GM18867 (cell line): ENCODE data around the gene YARS1.

Experiments used
- ATAC-seq: cut with Tn5 transposase; IDR thresholded peaks from one replicate; pipeline ENCODE4 v1.9.1; 2021; ENCODE audit warnings: mild to moderate bottlenecking, moderate library complexity; ENCODE audit not compliant: unreplicated experiment

The YARS1 gene

DNA sequence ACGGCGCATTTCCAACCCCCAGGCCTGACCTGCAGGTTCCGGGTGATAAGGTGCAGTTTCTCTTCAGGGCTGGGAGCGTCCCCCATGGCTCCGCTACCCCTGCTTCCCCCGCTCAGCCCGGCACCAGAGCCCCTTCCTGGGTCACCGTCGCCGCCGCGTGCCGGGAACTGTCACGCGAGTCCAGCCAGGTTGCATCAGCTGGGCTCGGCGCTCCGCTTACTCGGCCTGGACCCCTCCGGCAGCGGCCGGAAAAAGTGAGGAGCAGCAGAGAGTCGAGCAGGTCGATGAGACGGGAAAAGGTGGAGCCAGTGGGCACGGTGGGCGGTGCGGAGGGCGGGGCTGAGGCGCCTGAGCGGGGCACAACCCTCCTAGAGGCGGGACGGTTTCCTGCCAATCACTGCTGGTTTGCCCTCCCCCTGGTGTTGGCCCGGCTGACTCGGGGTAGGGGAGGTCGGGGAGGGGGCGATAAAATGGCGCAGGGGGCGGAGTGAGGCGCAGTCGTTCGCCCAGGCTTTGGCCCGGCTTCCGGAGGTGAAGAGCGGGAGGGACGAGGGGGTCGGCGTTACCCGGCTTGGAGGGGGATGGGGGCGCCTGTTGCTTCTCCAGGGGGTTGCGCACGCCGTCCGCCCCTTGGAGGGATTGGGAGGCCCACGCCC, at the start of gene YARS1, which contains the start of gene S100PBP:
Gene YARS1, minus strand, starts transcription at position 200 of the 656 bp plus-strand sequence. Its CDS starts 114 bp downstream, at position 86.
Gene S100PBP, plus strand, starts transcription at position 495 of the 656 bp plus-strand sequence. CDS start 8,447 bp downstream, outside the sequence.
- peak; percentile 81 for ATAC-seq

DNA sequence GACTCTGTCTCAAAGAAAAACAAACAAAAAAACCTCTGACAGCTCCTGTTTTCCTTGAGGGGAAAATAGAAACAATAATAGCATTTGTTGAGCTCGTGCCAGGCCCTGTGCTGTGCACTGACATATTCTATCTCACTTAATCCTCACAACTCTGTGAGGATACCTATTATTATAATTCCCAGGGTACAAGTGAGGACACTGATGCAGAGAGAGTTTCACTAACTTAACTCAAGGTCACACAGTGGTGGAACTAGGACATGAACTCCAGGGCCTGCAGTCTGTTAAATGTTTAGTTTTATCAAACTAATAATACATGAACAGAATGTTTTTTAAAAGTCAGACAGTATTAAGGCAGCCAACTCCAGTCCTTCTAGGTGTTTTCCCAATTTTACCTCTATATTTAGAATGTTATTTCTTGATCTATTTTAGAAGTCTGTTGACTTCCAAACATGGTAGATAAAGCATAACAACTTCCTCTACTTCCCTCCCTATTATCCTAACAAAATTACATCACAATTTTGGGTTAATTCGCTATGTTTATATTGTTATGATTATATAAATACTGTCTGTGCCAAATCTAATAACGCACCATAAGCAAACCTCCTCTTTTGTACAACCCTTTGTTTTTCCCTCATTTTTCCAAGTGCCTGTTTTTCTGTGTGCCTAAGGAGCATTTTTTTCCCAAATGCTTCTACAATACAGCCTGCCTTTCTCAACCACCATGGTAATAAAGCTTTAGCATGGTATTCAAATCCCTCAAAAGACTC, 48.7 kb upstream of the YARS1 start:
- no peak for ATAC-seq

DNA sequence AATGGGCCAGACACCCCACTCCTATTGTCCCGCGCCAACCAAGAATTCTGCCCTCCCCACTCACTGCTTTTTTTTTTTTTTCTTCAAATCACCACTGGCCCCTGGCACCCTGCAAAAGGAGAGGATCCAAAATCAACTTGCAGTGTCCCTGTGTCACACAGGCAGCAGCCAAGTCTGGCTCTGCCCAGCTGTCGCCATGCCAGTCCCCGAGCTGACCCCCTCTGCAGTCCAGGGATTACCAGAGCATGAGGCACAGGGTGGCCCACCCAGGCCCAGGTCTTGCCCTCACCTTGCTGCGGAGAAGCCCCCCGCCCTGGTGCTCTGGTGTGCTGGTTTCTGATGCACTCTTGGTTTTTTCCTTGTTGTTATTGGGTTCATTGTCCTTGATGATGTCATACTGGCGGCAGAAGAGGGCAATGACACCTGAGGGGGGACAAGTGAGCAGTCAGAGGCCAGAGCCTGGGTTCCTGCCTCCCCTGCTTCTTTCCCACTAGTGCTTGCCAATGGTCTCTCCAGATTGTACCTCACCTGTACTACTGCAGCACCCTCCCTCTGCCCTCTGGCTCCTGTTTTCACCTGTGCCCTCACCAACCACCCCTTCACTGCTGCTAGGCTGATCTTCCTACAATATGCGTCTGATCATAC, 47.3 kb upstream of the YARS1 start:
- ATAC-seq: no peak

DNA sequence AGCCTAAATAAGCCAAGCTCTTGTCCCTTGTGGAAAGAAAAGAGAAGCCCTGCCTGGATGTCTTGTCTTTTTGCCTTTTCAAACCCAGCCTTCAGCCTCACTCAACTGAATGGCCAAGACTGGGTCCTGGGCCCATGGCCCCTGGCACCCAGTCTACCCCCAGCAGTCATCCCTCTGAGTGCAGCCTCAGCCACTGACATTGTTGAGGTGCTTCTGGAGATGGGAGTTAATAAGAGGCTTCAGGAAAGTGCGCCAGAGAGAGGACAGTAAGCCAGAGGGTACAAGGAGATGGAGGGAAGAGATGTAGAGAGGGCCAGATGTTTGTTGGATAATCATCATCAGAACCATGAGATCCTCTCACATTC, 46.7 kb upstream of the YARS1 start:
- ATAC-seq: no peak

DNA sequence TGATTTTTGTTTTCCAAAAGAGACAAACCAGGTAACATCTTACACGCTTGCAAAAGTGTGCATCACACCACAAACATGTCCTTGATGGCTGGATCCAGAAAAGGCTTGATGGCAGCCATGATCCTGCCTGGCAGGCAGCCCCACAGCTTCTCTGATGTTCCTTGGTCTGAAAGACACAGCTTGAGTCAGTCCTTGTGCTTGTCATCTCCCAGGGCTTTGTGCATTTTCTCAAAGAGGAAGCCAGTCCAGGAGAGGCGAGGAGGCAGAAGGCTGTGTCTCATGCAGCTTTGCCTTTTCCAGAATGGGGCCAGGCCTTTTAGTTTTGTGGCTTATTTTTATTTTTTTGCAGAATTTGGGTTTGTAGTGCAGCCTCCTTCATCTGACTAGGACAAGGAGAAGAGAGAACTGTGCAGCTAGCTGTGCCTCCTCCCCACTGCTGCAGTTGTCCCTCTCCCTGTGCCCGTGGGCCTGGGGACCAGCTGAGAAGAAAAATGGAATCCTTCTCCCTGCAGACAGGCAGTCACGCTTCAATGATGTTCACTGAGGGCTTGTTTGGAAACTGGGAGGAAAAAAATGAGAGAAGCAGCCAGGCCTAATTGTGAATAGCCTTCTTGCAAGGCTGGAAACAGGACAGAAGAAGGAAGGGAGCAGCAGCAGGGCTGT, 46.2 kb upstream of the YARS1 start:
- no peak for ATAC-seq

DNA sequence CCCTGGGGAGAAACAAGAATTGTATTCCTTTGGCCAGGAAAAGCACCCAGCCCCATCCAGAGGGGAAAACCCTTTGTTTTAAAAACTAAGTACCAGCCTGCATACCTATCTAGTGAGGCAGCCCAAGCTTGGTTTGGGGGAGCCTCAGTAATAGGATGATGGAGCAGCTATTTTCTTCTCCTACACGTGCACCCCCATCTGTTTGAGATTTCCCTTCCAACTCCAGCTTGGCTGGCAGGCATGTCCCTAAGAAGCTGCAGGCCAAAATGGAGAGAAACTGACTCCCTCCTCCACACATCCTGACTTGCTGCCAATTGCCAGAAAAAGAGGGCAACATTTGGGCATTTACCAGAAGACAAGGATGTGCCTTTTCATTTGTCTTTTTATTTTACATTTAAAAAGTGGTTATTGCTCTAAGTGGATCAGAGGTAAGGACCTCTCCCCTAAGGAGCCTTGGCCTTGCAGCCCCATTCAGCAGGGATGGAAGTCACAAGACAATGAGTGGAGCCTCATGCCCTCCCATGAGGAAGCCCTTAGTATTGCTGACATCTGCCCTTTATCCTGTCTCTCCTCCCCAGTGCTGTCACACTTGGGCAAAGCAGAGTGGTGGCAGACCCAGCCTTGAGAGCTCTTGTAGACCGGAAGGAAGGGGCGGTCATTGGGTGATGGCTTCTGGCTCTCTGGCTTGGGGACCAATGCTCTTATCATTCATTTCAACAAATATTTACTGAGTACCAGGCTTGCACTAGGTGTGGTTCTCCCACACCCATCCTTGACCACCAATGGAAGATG, 44.9 kb upstream of the YARS1 start:
- no peak for ATAC-seq

DNA sequence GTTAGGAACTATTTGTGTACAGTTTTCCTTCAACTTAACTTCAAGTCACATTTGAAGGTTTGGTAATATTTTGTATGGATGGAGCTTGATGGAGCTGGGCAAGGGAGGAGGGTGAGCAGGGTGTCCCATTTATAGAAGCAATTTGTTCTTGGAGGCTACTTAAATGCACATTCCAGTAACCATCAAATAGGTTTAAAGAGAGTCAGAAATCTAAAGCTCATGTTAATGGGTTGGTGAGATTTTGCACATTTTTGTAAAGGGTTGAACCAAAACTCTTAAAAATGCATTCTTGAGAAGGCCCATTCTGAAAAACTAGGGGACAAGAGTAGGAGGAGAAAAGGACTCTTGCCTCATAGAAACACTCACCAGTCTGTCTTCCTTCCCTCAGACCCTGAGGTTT, 43.4 kb upstream of the YARS1 start:
- ATAC-seq: no peak

DNA sequence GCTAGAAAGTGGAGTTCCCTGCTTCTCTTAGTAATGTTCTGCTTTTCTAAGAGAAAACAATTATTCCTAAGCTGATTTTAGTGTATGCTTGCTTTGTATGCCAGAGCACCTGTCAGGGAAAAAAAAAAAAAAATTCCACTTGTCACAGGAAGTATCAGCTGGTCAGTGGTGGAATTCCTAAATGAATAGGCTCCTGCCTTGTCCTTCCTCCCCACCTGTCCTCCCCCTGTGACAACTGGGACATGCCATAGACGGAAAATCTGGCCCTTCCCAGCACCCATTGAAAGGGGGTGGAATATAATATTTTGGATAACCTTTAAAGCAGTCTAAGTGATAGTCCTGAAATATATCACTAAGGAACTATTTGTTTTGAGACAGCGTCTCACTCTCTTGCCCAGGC, 42.8 kb upstream of the YARS1 start:
- no peak for ATAC-seq

DNA sequence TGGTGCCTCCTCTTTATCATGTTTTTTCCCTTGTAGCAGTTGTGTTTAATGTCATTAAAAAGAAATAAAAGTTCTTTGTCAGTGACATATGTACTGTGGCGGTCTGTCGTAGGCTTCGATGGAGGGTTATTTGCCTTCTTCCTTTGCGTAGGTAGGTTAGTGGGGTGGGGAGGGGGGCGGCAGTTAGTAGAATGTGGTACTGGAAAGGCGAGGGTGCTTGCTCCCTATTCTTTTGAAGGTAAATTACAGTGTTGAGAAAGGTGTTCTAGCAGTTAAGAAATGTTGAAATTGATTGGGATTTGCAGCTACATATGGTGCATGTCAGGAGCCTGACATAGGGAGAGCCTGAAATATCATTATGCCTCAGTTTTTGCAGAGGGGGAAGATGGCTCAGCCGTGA, 41.6 kb upstream of the YARS1 start:
- ATAC-seq: no peak

DNA sequence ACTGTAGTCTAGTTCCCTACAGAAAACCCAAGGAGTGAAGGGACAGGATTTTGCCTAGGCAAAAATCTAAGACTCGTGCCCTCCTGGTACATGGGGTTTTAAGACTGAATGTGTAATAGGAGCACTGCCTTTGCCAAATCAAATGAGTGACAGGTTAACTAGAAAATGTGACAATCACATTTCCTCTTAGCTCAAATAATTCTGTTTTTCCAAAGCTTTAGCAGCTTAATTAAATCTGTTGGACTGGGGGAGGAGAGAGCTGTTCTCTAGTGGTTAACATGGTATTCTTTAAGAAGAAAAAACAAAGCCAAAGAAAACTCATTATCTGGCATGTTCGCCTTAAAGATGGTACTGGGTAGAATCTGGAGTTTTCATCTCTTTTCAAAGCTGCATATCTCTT, 41.0 kb upstream of the YARS1 start:
- ATAC-seq: no peak

DNA sequence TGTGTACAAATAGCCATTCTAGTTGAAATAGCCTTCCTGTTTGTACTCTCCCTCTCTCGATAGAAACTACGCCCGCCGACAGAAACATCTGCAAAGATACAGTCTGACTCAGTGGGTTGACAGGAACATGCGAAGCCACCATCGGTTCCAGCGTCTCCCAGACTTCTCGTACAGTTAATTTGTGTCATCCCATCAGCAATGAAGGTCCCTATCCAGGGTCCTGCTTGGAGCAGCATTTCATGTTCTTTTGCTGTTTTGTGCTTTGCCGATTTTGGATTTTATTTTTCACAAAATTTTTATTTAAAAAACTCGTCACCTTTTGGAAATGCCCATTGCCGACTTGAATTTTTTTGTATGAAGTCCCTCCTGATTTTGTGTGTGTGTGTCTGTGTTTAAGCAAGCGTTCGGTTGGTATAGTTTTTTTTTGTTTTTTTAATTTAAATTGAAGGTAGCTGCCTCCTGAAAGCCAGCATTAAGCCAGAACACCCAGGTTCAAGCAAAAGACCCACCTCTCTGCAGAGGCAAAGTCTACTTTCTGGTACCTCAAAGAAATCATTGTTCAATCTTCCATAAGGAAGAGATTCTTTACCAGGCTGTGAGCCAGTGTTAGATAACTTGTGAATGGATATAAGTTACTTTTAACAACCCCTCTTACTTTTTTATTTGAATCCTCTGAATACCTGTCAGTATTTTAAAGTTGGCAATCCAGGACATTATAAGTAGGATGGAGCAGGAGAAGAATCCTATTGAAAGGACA, 38.9 kb upstream of the YARS1 start:
- ATAC-seq: no peak

DNA sequence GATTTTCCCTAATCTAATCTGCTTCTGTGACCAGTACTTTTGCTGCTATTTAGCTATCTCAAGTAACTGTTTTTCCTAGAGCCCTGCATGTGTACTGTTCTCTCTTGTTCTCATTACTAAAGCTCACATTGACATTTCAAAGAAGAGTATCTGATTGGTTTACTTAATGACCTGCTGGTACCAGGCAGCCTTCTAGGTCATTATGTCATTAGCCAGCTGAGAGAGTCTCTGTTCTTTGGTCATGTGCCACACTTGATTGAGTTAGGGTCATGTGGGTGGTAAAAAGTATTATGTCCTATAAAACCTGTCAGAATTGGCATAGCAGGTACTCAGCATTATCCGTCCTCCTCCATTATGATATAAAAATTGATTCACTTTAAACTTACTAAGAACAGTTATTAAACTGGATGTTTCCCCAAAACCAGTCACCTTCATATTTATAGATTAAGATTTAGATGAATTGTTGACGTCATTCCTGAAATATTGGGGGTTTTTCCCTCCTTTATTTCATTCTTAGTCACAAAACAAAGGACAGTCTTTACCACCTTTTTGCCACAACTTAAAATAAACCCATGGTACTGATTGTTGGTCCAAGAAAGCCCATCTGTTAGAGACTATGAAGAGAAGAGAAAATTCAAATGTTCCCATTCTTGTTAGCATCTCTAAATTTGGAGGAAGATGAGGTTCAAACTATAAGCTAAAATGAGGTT, 31.4 kb upstream of the YARS1 start:
- no peak for ATAC-seq

DNA sequence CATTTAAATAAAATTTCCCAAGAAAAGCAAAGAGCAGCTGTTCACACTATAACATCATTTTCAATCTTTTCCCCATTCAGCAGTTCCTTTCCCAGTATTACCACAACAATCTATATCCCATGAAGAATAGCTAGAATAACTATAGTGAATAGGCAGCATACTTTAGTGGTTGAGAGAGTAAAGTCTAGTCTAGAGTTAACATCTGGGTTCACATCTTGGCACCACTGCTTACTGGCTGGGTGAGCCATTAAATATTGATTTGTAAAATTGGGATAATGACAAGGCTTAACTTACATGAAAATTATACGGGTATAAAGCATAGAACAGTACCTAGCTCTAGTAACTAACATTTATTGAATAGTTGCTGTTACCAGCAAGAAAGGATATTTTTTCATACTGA, 14.7 kb upstream of the YARS1 start:
- no peak for ATAC-seq

DNA sequence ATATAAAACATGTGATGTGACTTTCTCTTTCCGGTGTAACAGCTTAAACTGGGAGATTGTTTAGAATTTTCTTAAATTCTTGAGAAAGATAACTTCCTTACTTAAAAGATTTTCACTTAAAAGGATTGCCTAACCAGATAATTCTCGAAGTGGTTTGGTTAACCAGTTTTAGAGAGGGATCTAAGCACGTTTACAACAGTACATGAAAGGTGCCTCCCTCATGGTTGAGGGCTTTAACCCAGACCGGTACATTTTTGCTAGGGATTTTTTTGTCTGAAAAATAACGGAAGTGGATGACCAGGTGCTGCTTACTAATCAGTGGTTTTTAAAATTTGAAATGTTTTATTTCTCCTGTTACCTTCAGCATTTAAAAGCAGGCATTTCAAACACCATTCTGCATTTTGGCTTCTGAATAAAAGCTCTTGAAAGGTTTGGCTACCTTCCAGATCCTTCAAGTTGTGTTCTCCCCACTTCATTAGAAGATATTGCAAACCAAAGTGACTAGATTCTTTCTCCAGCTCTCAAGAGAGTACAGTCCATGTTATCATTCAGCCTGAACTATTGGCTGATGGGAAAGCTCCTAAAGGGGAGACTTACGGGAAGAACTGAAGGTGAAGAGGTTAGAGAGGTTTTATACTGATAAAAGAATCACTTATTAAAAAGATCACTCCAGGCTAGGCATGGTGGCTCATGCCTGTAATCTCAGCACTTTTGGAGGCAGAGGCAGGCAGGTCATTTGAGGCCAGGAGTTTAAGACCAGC, 13.1 kb upstream of the YARS1 start:
- ATAC-seq: no peak

DNA sequence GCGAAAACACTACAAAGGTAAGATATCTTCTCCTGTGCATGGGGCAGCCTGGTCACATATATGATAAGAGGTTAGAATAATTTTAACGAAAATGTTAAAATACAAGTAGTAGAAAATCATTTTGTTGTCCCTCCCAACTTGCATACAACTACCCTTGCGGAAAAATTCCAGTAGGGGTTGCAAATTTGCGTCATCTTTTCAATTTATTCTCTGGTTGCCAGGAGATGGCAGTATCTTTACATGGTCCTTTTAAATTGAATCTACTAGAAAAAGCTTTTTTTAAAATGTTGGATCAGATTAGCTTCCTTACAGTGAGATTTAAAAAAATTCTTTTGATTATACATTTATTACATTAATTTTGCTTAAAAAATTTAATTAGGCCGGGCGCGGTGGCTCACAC, 11.2 kb upstream of the YARS1 start:
- ATAC-seq: no peak

DNA sequence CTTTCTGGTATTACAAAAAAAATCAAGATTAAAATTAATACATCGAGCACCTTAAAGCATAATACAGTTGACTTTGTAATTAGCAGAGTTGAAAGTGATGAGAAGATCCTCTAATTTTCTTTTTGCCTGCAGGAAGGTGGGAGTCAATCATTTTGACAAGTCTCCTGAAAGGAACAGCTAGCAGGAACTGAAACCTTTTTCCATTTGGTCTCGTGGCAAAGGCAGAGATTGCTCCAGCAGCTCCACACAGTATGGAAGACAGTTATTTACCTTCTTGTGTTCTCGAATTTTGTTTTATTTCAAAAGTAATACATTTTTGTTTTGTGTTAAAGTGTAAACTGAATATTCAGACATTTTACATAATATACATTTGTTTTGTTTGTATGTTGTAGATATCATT, 8.0 kb upstream of the YARS1 start:
- no peak for ATAC-seq

DNA sequence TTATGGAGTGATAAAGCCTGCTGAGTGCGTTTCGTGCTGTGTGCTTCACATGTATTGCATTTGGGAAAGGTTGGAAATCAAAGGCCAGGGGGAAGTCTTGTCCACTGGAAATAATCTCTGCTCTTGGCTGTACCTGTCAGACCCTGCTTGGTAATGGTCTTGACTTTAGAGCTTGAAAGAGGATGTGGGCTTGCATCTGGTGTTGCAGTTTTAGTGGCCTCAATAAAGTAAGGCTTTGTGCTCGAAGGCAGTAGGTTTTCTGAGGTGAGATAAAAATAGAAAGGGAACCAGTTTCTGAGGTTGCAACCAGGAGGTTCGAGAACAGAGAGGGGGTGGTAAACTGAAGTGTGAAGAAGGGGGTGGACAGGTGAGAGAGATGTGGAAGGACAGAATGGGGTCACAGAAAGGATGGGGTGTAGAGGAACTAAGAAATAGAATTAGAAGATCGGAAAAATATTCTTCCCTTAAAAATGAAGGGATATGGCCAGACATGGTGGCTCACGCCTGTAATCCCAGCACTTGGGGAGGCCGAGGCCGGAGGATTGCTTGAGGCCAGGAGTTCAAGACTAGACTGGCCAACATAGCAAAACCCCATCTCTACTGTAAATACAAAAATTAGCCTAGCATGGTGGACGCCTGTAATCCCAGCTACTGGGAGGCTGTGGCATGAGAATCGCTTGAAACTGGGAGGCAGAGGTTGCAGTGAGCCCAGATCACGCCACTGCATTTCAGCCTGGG, 1.8 kb upstream of the YARS1 start:
- ATAC-seq: peak; percentile 43
